Lung (tissue), 12 donors: ENCODE measurements around the gene ADAM10. TPM values are rescaled to one million over a fixed set of nuclear protein-coding genes. Genes with fewer than 3 reads are reported as not detected.
A peak's percentile ranks its signal among the peaks of the same experiment; 100 is the strongest.
"Not testable (repeated sequence)": the region's sequence is repeated elsewhere in the genome, so short reads cannot be mapped to it uniquely, and the experiment has no call there.

Source experiments
- ATAC-seq: fragments of 200-7000 bp; cut with Tn5 transposase; one replicate; pipeline ENCODE4 v1.9.1; 2020; ENCODE audit warnings: moderate number of reproducible peaks; ENCODE audit not compliant: insufficient read depth, low FRiP score
- DNase-seq, 3 donors: peaks; one replicate each; pipeline ENCODE4 v3.0.0-alpha.2; 2013 to 2017
- H3K27ac ChIP-seq, 2 donors: one replicate each; pipeline ENCODE4 v1.5.1; 2013; ENCODE audit warnings: mild to moderate bottlenecking in 2 of 2, moderate library complexity in 2 of 2, control low read depth in 1 of 2, inconsistent platforms in 1 of 2, low read depth in 1 of 2, low read length in 1 of 2
- H3K27me3 ChIP-seq, 3 donors: one replicate each; pipeline ENCODE4 v1.5.1; 2013; ENCODE audit warnings: low read length in 2 of 3; ENCODE audit not compliant: control insufficient read depth in 3 of 3, insufficient read depth in 3 of 3
- H3K36me3 ChIP-seq, 4 donors: one replicate each; pipeline ENCODE4 v1.5.1; 2013; ENCODE audit warnings: low read length in 4 of 4, mild to moderate bottlenecking in 1 of 4, moderate library complexity in 1 of 4; ENCODE audit not compliant: control insufficient read depth in 4 of 4, insufficient read depth in 4 of 4
- H3K4me1 ChIP-seq, 5 donors: one replicate each; pipeline ENCODE4 v1.5.1; 2013; ENCODE audit warnings: low read length in 5 of 5, mild to moderate bottlenecking in 2 of 5, moderate library complexity in 1 of 5; ENCODE audit not compliant: control insufficient read depth in 5 of 5, insufficient read depth in 5 of 5
- H3K4me3 ChIP-seq: one replicate; pipeline ENCODE4 v1.5.1; 2013; ENCODE audit warnings: mild to moderate bottlenecking, control low read depth, moderate library complexity
- H3K9ac ChIP-seq, 2 donors: one replicate each; pipeline ENCODE4 v1.5.1; 2013; ENCODE audit warnings: low read length in 2 of 2, control low read depth in 1 of 2; ENCODE audit not compliant: insufficient read depth in 1 of 2
- H3K9me3 ChIP-seq, 4 donors: one replicate each; pipeline ENCODE4 v1.5.1; 2013; ENCODE audit warnings: low read length in 3 of 4, mild to moderate bottlenecking in 1 of 4, moderate library complexity in 1 of 4; ENCODE audit not compliant: control insufficient read depth in 4 of 4, insufficient read depth in 3 of 4
- CTCF ChIP-seq: IDR thresholded peaks from 2 replicates; pipeline ENCODE4 v1.5.1; 2012; ENCODE audit warnings: mild to moderate bottlenecking; ENCODE audit errors: control extremely low read depth, extremely low read depth
- WGBS, 2 donors: extraction: QIAGEN DNeasy Blood & Tissue Kit; methylation state at CpG; one replicate each; pipeline ENCODE4 v1.1.7; 2013; 5-methylcytosine and 5-hydroxymethylcytosine counted together
- polyA plus RNA-seq, 2 donors: library from polyadenylated mRNA; stranded (reverse); fragments of 200-250 nt; gene quantifications; one replicate each; pipeline ENCODE4 v1.2.1, GENCODE V29; 2013
- total RNA-seq, 2 donors: library from RNA; depleted of rRNA in 1 of 2; stranded (reverse); fragments of >200 nt in 1 of 2; gene quantifications; one replicate each; pipeline ENCODE4 v1.2.1, GENCODE V29; 2014 to 2021
- donor health status: control.
- donor health status: control.
- donor health status: Bipolar disorder and iron deficiency.
- donor health status: healthy.
- donor health status: DM: yes; HTN: yes; CAD: no.

Gene ADAM10
- total and polyA plus RNA-seq, 4 donors, result 9.7 to 274 (median 88.6) TPM

GRCh38 chr15:58604455-58604923, 145.0 kb downstream of the ADAM10 start:
- TF ChIP-seq CTCF, result no peak
- Histone ChIP-seq H3K36me3 (peaks cover 6 to 22% (median 9%) of the 10 kb centered on the region in 4 donors), H3K9ac (no peak overlapping the region), H3K4me1 (peaks cover 0 to 4% (median 0%) of the 10 kb centered on the region in 5 donors), H3K9me3 (no peaks in the 10 kb centered on the region), H3K4me3 (no peak overlapping the region), H3K27ac (no peak overlapping the region), H3K27me3 (no peaks in the 10 kb centered on the region)
- WGBS, 2 donors, result 88 to 90% methylated on average over 4 of the region's 4 CpGs
- DNase-seq (no peak), ATAC-seq (no peak)

- not testable (repeated sequence) for DNase-seq, H3K27me3 ChIP-seq, H3K4me3 ChIP-seq, H3K4me1 ChIP-seq, ATAC-seq, H3K9me3 ChIP-seq, H3K9ac ChIP-seq, H3K27ac ChIP-seq
- H3K36me3 ChIP-seq, result peaks cover 6 to 17% (median 9%) of the 10 kb centered on the region in 4 donors
- WGBS, 2 donors, result 92 to 98% methylated on average over 8 of the region's 8 CpGs
Measured at GRCh38 chr15:58603927-58604326, 145.6 kb downstream of the ADAM10 start.

GRCh38 chr15:58602823-58603222, 146.7 kb downstream of the ADAM10 start:
- Histone ChIP-seq H3K27ac (no peak overlapping the region), H3K9ac (no peak overlapping the region), H3K4me3 (no peak overlapping the region), H3K27me3 (no peaks in the 10 kb centered on the region), H3K4me1 (peaks cover 0 to 4% (median 0%) of the 10 kb centered on the region in 5 donors), H3K36me3 (peaks cover 4 to 13% (median 9%) of the 10 kb centered on the region in 4 donors), H3K9me3 (no peaks in the 10 kb centered on the region)
- no peak for ATAC-seq
- no peak for DNase-seq
- no peak for TF ChIP-seq CTCF
- WGBS, 2 donors, result 85 to 90% methylated on average over 2 of the region's 2 CpGs

- WGBS, 2 donors, result 78 to 96% methylated on average over 4 of the region's 4 CpGs
- no peak for TF ChIP-seq CTCF
- Histone ChIP-seq H3K4me3 (no peak overlapping the region), H3K27me3 (no peaks in the 10 kb centered on the region), H3K36me3 (peaks cover 2 to 23% (median 13%) of the 10 kb centered on the region in 4 donors), H3K9ac (no peak overlapping the region), H3K27ac (no peak overlapping the region), H3K9me3 (no peaks in the 10 kb centered on the region), H3K4me1 (peaks cover 0 to 2% (median 0%) of the 10 kb centered on the region in 5 donors)
- ATAC-seq (peak; percentile 27), DNase-seq (no peak)
Measured at GRCh38 chr15:58598829-58599210, 150.7 kb downstream of the ADAM10 start.
